GM12874 (cell line): ENCODE measurements around the gene CLCN7.

Experiments
- TF ChIP-seq, protein P1 (sequence below): IDR thresholded peaks from 2 replicates; pipeline ENCODE4 v1.5.1; 2011; ENCODE audit warnings: low read depth, mild to moderate bottlenecking, control low read depth, low read length, moderate library complexity; ENCODE audit not compliant: insufficient read depth

The CLCN7 gene

DNA sequence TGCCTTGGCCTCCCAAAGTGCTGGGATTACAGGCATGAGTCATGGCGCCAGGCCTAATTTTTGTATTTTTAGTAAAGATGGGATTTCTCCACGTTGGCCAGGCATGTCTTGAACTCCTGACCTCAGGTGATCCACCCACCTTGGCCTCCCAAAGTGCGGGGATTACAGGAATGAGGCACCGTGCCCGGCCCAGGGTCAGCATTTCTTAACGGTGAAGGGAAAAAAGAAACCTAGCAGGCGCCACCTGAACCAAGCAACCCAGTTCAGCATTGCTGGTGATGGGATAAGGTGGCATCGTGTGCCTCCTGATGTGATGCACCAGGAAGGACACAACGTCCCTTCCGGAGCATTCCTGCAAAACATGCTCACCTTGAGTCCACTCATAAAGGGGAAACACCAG lies 2.2 kb upstream of the CLCN7 start:
- TF ChIP-seq, protein P1, sequence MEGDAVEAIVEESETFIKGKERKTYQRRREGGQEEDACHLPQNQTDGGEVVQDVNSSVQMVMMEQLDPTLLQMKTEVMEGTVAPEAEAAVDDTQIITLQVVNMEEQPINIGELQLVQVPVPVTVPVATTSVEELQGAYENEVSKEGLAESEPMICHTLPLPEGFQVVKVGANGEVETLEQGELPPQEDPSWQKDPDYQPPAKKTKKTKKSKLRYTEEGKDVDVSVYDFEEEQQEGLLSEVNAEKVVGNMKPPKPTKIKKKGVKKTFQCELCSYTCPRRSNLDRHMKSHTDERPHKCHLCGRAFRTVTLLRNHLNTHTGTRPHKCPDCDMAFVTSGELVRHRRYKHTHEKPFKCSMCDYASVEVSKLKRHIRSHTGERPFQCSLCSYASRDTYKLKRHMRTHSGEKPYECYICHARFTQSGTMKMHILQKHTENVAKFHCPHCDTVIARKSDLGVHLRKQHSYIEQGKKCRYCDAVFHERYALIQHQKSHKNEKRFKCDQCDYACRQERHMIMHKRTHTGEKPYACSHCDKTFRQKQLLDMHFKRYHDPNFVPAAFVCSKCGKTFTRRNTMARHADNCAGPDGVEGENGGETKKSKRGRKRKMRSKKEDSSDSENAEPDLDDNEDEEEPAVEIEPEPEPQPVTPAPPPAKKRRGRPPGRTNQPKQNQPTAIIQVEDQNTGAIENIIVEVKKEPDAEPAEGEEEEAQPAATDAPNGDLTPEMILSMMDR, result no peak

- TF ChIP-seq, protein P1, result no peak
Measured at GRCh38 chr16:1475552-1476114, 805 bp upstream of the CLCN7 start.

DNA sequence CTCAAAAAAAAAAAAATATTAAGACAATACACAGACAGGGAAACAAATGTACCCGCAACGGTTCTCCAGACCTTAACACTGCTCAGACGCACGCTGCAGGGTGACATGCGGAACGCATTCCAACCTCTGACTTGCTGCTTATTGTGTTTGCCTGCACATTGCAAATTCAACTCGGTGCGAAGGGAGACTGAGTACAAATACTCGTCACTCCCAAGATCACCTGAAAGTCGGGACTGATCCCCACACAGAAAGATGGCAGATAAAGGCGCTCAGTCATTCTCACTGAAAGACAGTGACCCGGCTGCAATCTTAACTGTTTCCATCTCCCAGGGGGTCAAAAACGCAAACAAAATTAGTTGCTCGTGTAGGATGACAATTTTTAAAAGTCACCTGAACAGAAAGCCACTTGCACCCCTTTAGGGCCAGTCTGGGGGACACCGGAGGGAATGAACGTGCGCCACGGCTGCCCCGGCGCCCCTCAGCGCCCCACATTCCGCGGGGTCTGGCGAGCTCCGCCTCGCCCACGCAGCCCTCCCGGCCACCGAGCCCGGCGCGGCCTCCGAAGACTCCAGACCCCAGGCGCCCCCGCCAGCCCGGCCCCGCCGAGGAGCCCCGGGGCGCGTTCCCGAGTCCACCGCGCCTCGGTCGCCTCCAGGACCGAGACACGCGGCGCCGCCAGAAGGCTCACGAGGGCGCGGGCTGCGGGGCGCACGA lies 589 bp downstream of the CLCN7 start:
- TF ChIP-seq, protein P1, result no peak

DNA sequence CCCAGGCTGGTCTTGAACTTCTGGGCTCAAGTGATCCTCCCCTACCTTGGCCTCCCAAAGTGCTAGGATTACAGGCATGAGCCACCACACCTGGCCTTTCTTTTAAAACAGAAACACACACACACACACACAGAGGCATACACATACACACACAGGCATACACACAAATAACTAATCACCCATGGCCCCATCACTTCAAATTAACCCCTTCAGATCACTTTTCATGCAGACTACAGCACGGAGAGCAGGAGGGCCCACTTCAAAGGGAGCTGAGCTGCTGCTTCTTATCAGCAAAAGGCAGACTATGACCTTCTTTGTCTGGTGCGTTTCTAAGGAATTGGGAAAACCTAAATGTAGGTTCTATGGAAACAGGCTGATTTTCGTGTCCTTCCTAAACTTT lies 1.9 kb downstream of the CLCN7 start:
- TF ChIP-seq, protein P1, result no peak

- TF ChIP-seq, protein P1, result no peak
Measured at GRCh38 chr16:1471569-1472194, 3.1 kb downstream of the CLCN7 start.

- TF ChIP-seq, protein P1, result no peak
Measured at GRCh38 chr16:1470481-1471251, 4.2 kb downstream of the CLCN7 start.

- TF ChIP-seq, protein P1, result no peak
Measured at GRCh38 chr16:1469693-1470201, 5.1 kb downstream of the CLCN7 start.
